22Rv1 (cell line): ENCODE measurements around the gene CCDC68.

Experiments used
- H3K27ac ChIP-seq: fragments of 450-650 bp; 2 replicates; pipeline ENCODE4 v1.5.1; 2017
- ZFX ChIP-seq: fragments of 450-650 bp; IDR thresholded peaks from 2 replicates; pipeline ENCODE4 v1.6.1; 2017; ENCODE audit warnings: antibody characterized with exemption, borderline replicate concordance
- TF ChIP-seq, protein P1 (sequence below): fragments of 450-650 bp; IDR thresholded peaks from 2 replicates; pipeline ENCODE4 v1.5.1; 2017; ENCODE audit warnings: mild to moderate bottlenecking

The CCDC68 gene

GRCh38 chr18:54883816-54884604 lies 75.3 kb downstream of the CCDC68 start:
- TF ChIP-seq, protein P1, sequence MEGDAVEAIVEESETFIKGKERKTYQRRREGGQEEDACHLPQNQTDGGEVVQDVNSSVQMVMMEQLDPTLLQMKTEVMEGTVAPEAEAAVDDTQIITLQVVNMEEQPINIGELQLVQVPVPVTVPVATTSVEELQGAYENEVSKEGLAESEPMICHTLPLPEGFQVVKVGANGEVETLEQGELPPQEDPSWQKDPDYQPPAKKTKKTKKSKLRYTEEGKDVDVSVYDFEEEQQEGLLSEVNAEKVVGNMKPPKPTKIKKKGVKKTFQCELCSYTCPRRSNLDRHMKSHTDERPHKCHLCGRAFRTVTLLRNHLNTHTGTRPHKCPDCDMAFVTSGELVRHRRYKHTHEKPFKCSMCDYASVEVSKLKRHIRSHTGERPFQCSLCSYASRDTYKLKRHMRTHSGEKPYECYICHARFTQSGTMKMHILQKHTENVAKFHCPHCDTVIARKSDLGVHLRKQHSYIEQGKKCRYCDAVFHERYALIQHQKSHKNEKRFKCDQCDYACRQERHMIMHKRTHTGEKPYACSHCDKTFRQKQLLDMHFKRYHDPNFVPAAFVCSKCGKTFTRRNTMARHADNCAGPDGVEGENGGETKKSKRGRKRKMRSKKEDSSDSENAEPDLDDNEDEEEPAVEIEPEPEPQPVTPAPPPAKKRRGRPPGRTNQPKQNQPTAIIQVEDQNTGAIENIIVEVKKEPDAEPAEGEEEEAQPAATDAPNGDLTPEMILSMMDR: no peak
- no peak for TF ChIP-seq ZFX
- H3K27ac ChIP-seq: no peak overlapping the region

- no peak overlapping the region for H3K27ac ChIP-seq
- TF ChIP-seq, protein P1: no peak
- TF ChIP-seq ZFX: no peak
Measured at GRCh38 chr18:54882318-54882717, 76.9 kb downstream of the CCDC68 start.

- TF ChIP-seq ZFX: no peak
- TF ChIP-seq, protein P1: no peak
Measured at GRCh38 chr18:54881229-54881768, 78.0 kb downstream of the CCDC68 start.

GRCh38 chr18:54880395-54881105 lies 78.7 kb downstream of the CCDC68 start:
- no peak overlapping the region for H3K27ac ChIP-seq
- TF ChIP-seq, protein P1: no peak
- no peak for TF ChIP-seq ZFX

More at GRCh38 chr18:54881229-54881768, 78.0 kb downstream of the CCDC68 start:
- H3K27ac ChIP-seq: no peak overlapping the region

- TF ChIP-seq ZFX: no peak
- TF ChIP-seq, protein P1: no peak
- H3K27ac ChIP-seq: no peak overlapping the region
Measured at GRCh38 chr18:54879691-54880090, 79.6 kb downstream of the CCDC68 start.

GRCh38 chr18:54878659-54879358 lies 80.5 kb downstream of the CCDC68 start:
- H3K27ac ChIP-seq: no peak overlapping the region
- TF ChIP-seq, protein P1: no peak
- no peak for TF ChIP-seq ZFX
